ENCODE results near the gene GDF2.
A peak's percentile ranks its signal among the peaks of the same experiment; 100 is the strongest.

The GDF2 gene

GRCh38 chr10:47357911-47358310 is 35.7 kb downstream of the GDF2 start:
- in situ Hi-C loops (cut with MboI; ENCODE audit: low pct_unique_long_range_greater_than_20kb, low sequenced_read_pairs, unreplicated experiment): no loop called here
- TF ChIP-seq, protein P1, sequence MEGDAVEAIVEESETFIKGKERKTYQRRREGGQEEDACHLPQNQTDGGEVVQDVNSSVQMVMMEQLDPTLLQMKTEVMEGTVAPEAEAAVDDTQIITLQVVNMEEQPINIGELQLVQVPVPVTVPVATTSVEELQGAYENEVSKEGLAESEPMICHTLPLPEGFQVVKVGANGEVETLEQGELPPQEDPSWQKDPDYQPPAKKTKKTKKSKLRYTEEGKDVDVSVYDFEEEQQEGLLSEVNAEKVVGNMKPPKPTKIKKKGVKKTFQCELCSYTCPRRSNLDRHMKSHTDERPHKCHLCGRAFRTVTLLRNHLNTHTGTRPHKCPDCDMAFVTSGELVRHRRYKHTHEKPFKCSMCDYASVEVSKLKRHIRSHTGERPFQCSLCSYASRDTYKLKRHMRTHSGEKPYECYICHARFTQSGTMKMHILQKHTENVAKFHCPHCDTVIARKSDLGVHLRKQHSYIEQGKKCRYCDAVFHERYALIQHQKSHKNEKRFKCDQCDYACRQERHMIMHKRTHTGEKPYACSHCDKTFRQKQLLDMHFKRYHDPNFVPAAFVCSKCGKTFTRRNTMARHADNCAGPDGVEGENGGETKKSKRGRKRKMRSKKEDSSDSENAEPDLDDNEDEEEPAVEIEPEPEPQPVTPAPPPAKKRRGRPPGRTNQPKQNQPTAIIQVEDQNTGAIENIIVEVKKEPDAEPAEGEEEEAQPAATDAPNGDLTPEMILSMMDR (IDR thresholded peaks at IDR 0.05; ENCODE audit: extremely low read depth, insufficient read depth, missing control alignments): no peak
- DNase-seq (ENCODE audit: low spot score): no peak

GRCh38 chr10:47358457-47358856 is 36.2 kb downstream of the GDF2 start:
- DNase-seq (ENCODE audit: low spot score): no peak
- in situ Hi-C loops (cut with MboI; ENCODE audit: low pct_unique_long_range_greater_than_20kb, low sequenced_read_pairs, unreplicated experiment): no loop called here
- TF ChIP-seq, protein P1 (IDR thresholded peaks at IDR 0.05; ENCODE audit: extremely low read depth, insufficient read depth, missing control alignments): no peak

- no peak for DNase-seq (ENCODE audit: low spot score)
- in situ Hi-C loops (cut with MboI; ENCODE audit: low pct_unique_long_range_greater_than_20kb, low sequenced_read_pairs, unreplicated experiment): no loop called here
- TF ChIP-seq, protein P1 (IDR thresholded peaks at IDR 0.05; ENCODE audit: extremely low read depth, insufficient read depth, missing control alignments): no peak
These were observed 36.8 kb downstream of the GDF2 start for GRCh38 chr10:47359101-47359500.

DNA sequence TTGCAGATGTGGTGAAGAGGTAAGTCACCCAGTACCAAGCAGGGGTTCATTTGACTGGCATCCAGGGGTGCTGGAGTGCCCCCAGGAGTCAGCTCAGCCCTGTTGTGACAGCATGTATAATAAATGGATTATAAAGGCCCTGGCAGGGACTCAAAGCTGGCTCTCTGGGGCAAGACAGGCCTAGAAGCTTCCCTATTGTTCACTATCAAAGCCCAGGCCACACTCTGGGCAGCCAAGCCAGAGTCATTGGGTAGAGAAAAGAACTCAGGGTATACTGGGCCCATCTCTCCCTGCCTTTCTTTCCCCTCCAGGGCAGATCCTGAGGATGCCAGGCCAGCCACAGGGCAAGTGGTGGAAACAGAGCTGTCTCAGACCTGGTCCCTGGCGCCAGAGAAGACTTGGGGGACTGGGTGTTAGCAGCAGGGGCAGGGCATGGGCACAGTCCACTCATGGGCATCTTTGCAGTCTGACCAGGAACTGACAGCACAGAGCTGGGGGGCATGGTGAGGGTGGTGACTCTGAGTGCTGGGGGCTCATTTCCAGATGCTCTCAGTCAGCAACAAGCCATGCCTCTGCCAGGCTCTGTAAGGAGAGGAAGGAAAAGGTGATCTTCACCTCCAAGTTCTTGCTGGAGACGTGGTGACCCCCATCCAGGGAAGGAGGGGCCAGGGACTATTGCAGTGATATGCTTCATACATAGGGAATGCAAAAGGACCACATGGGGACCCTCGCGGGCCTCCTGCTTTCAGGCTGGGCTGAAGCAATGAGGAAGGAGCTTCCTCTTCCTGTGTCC is 37.6 kb downstream of the GDF2 start:
- TF ChIP-seq, protein P1 (IDR thresholded peaks at IDR 0.05; ENCODE audit: extremely low read depth, insufficient read depth, missing control alignments): no peak
- in situ Hi-C loops (cut with MboI; ENCODE audit: low pct_unique_long_range_greater_than_20kb, low sequenced_read_pairs, unreplicated experiment): no loop called here
- DNase-seq (ENCODE audit: low spot score): no peak

GRCh38 chr10:47360419-47361040 is 38.3 kb downstream of the GDF2 start:
- in situ Hi-C loops (cut with MboI; ENCODE audit: low pct_unique_long_range_greater_than_20kb, low sequenced_read_pairs, unreplicated experiment): no loop called here
- TF ChIP-seq, protein P1 (IDR thresholded peaks at IDR 0.05; ENCODE audit: extremely low read depth, insufficient read depth, missing control alignments): no peak
- DNase-seq (ENCODE audit: low spot score): no peak

- peak; percentile 58 for DNase-seq (ENCODE audit: low spot score)
- TF ChIP-seq, protein P1 (IDR thresholded peaks at IDR 0.05; ENCODE audit: extremely low read depth, insufficient read depth, missing control alignments): peak; percentile 79
- in situ Hi-C loops (cut with MboI; ENCODE audit: low pct_unique_long_range_greater_than_20kb, low sequenced_read_pairs, unreplicated experiment): no loop called here
These were observed 39.0 kb downstream of the GDF2 start for GRCh38 chr10:47361293-47361692.
